Measurements from ENCODE around the gene MAN1C1.

The MAN1C1 gene

GRCh38 chr1:25700626-25701025, 84.0 kb downstream of the MAN1C1 start:
- H3K27me3 ChIP-seq (ENCODE audit: control insufficient read depth in 5 of 5, insufficient read depth in 4 of 5, low read length in 5 of 5): peaks cover 0 to 4% (median 0%) of the 10 kb centered on the region in 5 donors
- H3K36me3 ChIP-seq (ENCODE audit: control insufficient read depth in 5 of 5, insufficient read depth in 5 of 5, low read length in 5 of 5): no peaks in the 10 kb centered on the region
- H3K4me3 ChIP-seq (ENCODE audit: low read depth in 1 of 5, low read length in 5 of 5): peak overlapping the region in 2 of 5 donors; percentile 3 to 44
- peaks cover 10 to 65% (median 48%) of the 10 kb centered on the region in 5 donors for H3K4me1 ChIP-seq (ENCODE audit: control insufficient read depth in 5 of 5, insufficient read depth in 5 of 5, low read length in 5 of 5)
- no peak overlapping the region for H3K9ac ChIP-seq (ENCODE audit: low read length in 5 of 5)
- H3K9me3 ChIP-seq (ENCODE audit: control insufficient read depth in 5 of 5, low read length in 5 of 5): no peaks in the 10 kb centered on the region
- H3K27ac ChIP-seq (ENCODE audit: low read depth, low read length): peak overlapping the region; percentile 42

- peaks cover 5 to 65% (median 44%) of the 10 kb centered on the region in 5 donors for H3K4me1 ChIP-seq (ENCODE audit: control insufficient read depth in 5 of 5, insufficient read depth in 5 of 5, low read length in 5 of 5)
Observed at GRCh38 chr1:25701030-25701785, 84.6 kb downstream of the MAN1C1 start.

GRCh38 chr1:25702101-25702775, 85.6 kb downstream of the MAN1C1 start:
- Histone ChIP-seq H3K36me3 (ENCODE audit: control insufficient read depth in 5 of 5, insufficient read depth in 5 of 5, low read length in 5 of 5) (no peaks in the 10 kb centered on the region), H3K27me3 (ENCODE audit: control insufficient read depth in 5 of 5, insufficient read depth in 4 of 5, low read length in 5 of 5) (peaks cover 0 to 4% (median 0%) of the 10 kb centered on the region in 5 donors), H3K4me1 (ENCODE audit: control insufficient read depth in 5 of 5, insufficient read depth in 5 of 5, low read length in 5 of 5) (peaks cover 5 to 74% (median 50%) of the 10 kb centered on the region in 5 donors), H3K4me3 (ENCODE audit: low read depth in 1 of 5, low read length in 5 of 5) (no peak overlapping the region), H3K27ac (ENCODE audit: low read depth, low read length) (no peak overlapping the region), H3K9me3 (ENCODE audit: control insufficient read depth in 5 of 5, low read length in 5 of 5) (no peaks in the 10 kb centered on the region), H3K9ac (ENCODE audit: low read length in 5 of 5) (no peak overlapping the region)

More at GRCh38 chr1:25701030-25701785, 84.6 kb downstream of the MAN1C1 start:
- Histone ChIP-seq H3K36me3 (ENCODE audit: control insufficient read depth in 5 of 5, insufficient read depth in 5 of 5, low read length in 5 of 5) (no peaks in the 10 kb centered on the region), H3K27me3 (ENCODE audit: control insufficient read depth in 5 of 5, insufficient read depth in 4 of 5, low read length in 5 of 5) (peaks cover 0 to 4% (median 0%) of the 10 kb centered on the region in 5 donors), H3K4me3 (ENCODE audit: low read depth in 1 of 5, low read length in 5 of 5) (no peak overlapping the region), H3K9ac (ENCODE audit: low read length in 5 of 5) (no peak overlapping the region), H3K9me3 (ENCODE audit: control insufficient read depth in 5 of 5, low read length in 5 of 5) (no peaks in the 10 kb centered on the region), H3K27ac (ENCODE audit: low read depth, low read length) (no peak overlapping the region)

GRCh38 chr1:25703041-25703440, 86.5 kb downstream of the MAN1C1 start:
- Histone ChIP-seq H3K4me1 (ENCODE audit: control insufficient read depth in 5 of 5, insufficient read depth in 5 of 5, low read length in 5 of 5) (peaks cover 5 to 72% (median 50%) of the 10 kb centered on the region in 5 donors), H3K9me3 (ENCODE audit: control insufficient read depth in 5 of 5, low read length in 5 of 5) (no peaks in the 10 kb centered on the region), H3K9ac (ENCODE audit: low read length in 5 of 5) (no peak overlapping the region), H3K27me3 (ENCODE audit: control insufficient read depth in 5 of 5, insufficient read depth in 4 of 5, low read length in 5 of 5) (peaks cover 0 to 4% (median 0%) of the 10 kb centered on the region in 5 donors), H3K4me3 (ENCODE audit: low read depth in 1 of 5, low read length in 5 of 5) (no peak overlapping the region), H3K27ac (ENCODE audit: low read depth, low read length) (no peak overlapping the region), H3K36me3 (ENCODE audit: control insufficient read depth in 5 of 5, insufficient read depth in 5 of 5, low read length in 5 of 5) (no peaks in the 10 kb centered on the region)

- H3K36me3 ChIP-seq (ENCODE audit: control insufficient read depth in 5 of 5, insufficient read depth in 5 of 5, low read length in 5 of 5): no peaks in the 10 kb centered on the region
- H3K4me3 ChIP-seq (ENCODE audit: low read depth in 1 of 5, low read length in 5 of 5): no peak overlapping the region
- no peak overlapping the region for H3K9ac ChIP-seq (ENCODE audit: low read length in 5 of 5)
- H3K9me3 ChIP-seq (ENCODE audit: control insufficient read depth in 5 of 5, low read length in 5 of 5): no peaks in the 10 kb centered on the region
- H3K27me3 ChIP-seq (ENCODE audit: control insufficient read depth in 5 of 5, insufficient read depth in 4 of 5, low read length in 5 of 5): peaks cover 0 to 4% (median 0%) of the 10 kb centered on the region in 5 donors
- H3K27ac ChIP-seq (ENCODE audit: low read depth, low read length): no peak overlapping the region
- H3K4me1 ChIP-seq (ENCODE audit: control insufficient read depth in 5 of 5, insufficient read depth in 5 of 5, low read length in 5 of 5): peaks cover 5 to 72% (median 53%) of the 10 kb centered on the region in 5 donors
Observed at GRCh38 chr1:25703671-25704266, 87.2 kb downstream of the MAN1C1 start.

- peaks cover 5 to 71% (median 52%) of the 10 kb centered on the region in 5 donors for H3K4me1 ChIP-seq (ENCODE audit: control insufficient read depth in 5 of 5, insufficient read depth in 5 of 5, low read length in 5 of 5)
- H3K9me3 ChIP-seq (ENCODE audit: control insufficient read depth in 5 of 5, low read length in 5 of 5): no peaks in the 10 kb centered on the region
- H3K4me3 ChIP-seq (ENCODE audit: low read depth in 1 of 5, low read length in 5 of 5): no peak overlapping the region
- no peaks in the 10 kb centered on the region for H3K36me3 ChIP-seq (ENCODE audit: control insufficient read depth in 5 of 5, insufficient read depth in 5 of 5, low read length in 5 of 5)
- H3K9ac ChIP-seq (ENCODE audit: low read length in 5 of 5): no peak overlapping the region
- no peak overlapping the region for H3K27ac ChIP-seq (ENCODE audit: low read depth, low read length)
- H3K27me3 ChIP-seq (ENCODE audit: control insufficient read depth in 5 of 5, insufficient read depth in 4 of 5, low read length in 5 of 5): peaks cover 0 to 4% (median 0%) of the 10 kb centered on the region in 5 donors
Observed at GRCh38 chr1:25704267-25704691, 87.7 kb downstream of the MAN1C1 start.

- Histone ChIP-seq H3K27me3 (ENCODE audit: control insufficient read depth in 5 of 5, insufficient read depth in 4 of 5, low read length in 5 of 5) (peaks cover 0 to 4% (median 0%) of the 10 kb centered on the region in 5 donors), H3K4me1 (ENCODE audit: control insufficient read depth in 5 of 5, insufficient read depth in 5 of 5, low read length in 5 of 5) (peaks cover 0 to 56% (median 38%) of the 10 kb centered on the region in 5 donors), H3K4me3 (ENCODE audit: low read depth in 1 of 5, low read length in 5 of 5) (no peak overlapping the region), H3K9me3 (ENCODE audit: control insufficient read depth in 5 of 5, low read length in 5 of 5) (no peaks in the 10 kb centered on the region), H3K36me3 (ENCODE audit: control insufficient read depth in 5 of 5, insufficient read depth in 5 of 5, low read length in 5 of 5) (no peaks in the 10 kb centered on the region), H3K9ac (ENCODE audit: low read length in 5 of 5) (no peak overlapping the region), H3K27ac (ENCODE audit: low read depth, low read length) (no peak overlapping the region)
Observed at GRCh38 chr1:25705699-25706098, 89.1 kb downstream of the MAN1C1 start.

- Histone ChIP-seq H3K9ac (ENCODE audit: low read length in 5 of 5) (no peak overlapping the region), H3K9me3 (ENCODE audit: control insufficient read depth in 5 of 5, low read length in 5 of 5) (no peaks in the 10 kb centered on the region), H3K27me3 (ENCODE audit: control insufficient read depth in 5 of 5, insufficient read depth in 4 of 5, low read length in 5 of 5) (peaks cover 0 to 4% (median 0%) of the 10 kb centered on the region in 5 donors), H3K4me3 (ENCODE audit: low read depth in 1 of 5, low read length in 5 of 5) (no peak overlapping the region), H3K36me3 (ENCODE audit: control insufficient read depth in 5 of 5, insufficient read depth in 5 of 5, low read length in 5 of 5) (no peaks in the 10 kb centered on the region), H3K4me1 (ENCODE audit: control insufficient read depth in 5 of 5, insufficient read depth in 5 of 5, low read length in 5 of 5) (peaks cover 0 to 55% (median 30%) of the 10 kb centered on the region in 5 donors), H3K27ac (ENCODE audit: low read depth, low read length) (no peak overlapping the region)
Observed at GRCh38 chr1:25706146-25707089, 89.8 kb downstream of the MAN1C1 start.

- Histone ChIP-seq H3K9ac (ENCODE audit: low read length in 5 of 5) (no peak overlapping the region), H3K27ac (ENCODE audit: low read depth, low read length) (no peak overlapping the region), H3K4me3 (ENCODE audit: low read depth in 1 of 5, low read length in 5 of 5) (no peak overlapping the region), H3K9me3 (ENCODE audit: control insufficient read depth in 5 of 5, low read length in 5 of 5) (no peaks in the 10 kb centered on the region), H3K27me3 (ENCODE audit: control insufficient read depth in 5 of 5, insufficient read depth in 4 of 5, low read length in 5 of 5) (peaks cover 0 to 4% (median 0%) of the 10 kb centered on the region in 5 donors), H3K36me3 (ENCODE audit: control insufficient read depth in 5 of 5, insufficient read depth in 5 of 5, low read length in 5 of 5) (no peaks in the 10 kb centered on the region), H3K4me1 (ENCODE audit: control insufficient read depth in 5 of 5, insufficient read depth in 5 of 5, low read length in 5 of 5) (peaks cover 0 to 56% (median 37%) of the 10 kb centered on the region in 5 donors)
Observed at GRCh38 chr1:25707280-25708016, 90.9 kb downstream of the MAN1C1 start.

All from subcutaneous abdominal adipose tissue (tissue), 5 donors.